Aorta (tissue), 5 donors: Measurements from ENCODE around the gene ZNF500. TPM values are rescaled to one million over a fixed set of nuclear protein-coding genes. Genes with fewer than 3 reads are reported as not detected.

Experiments
- ATAC-seq: fragments of 200-7000 bp; cut with Tn5 transposase; one replicate; pipeline ENCODE4 v1.9.1; 2022; ENCODE audit warnings: moderate library complexity; ENCODE audit not compliant: low FRiP score
- DNase-seq, 2 donors: peaks; one replicate each; pipeline ENCODE4 v3.0.0-alpha.2; 2020
- H3K27ac ChIP-seq, 2 donors: one replicate each; pipeline ENCODE4 v1.5.1; 2013; ENCODE audit warnings: low read length in 2 of 2, mild to moderate bottlenecking in 2 of 2, moderate library complexity in 2 of 2, control low read depth in 1 of 2, inconsistent platforms in 1 of 2, low read depth in 1 of 2
- H3K27me3 ChIP-seq, 2 donors: one replicate each; pipeline ENCODE4 v1.6.1; 2013; ENCODE audit warnings: control low read depth in 1 of 2, low read length in 1 of 2, mild to moderate bottlenecking in 1 of 2, moderate library complexity in 1 of 2; ENCODE audit not compliant: insufficient read depth in 2 of 2, control insufficient read depth in 1 of 2
- H3K36me3 ChIP-seq, 2 donors: one replicate each; pipeline ENCODE4 v1.6.1; 2013; ENCODE audit warnings: control low read depth in 1 of 2, low read length in 1 of 2, mild to moderate bottlenecking in 1 of 2; ENCODE audit not compliant: insufficient read depth in 2 of 2, control insufficient read depth in 1 of 2
- H3K4me1 ChIP-seq, 2 donors: one replicate each; pipeline ENCODE4 v1.6.1; 2013; ENCODE audit warnings: low read length in 2 of 2, control low read depth in 1 of 2, mild to moderate bottlenecking in 1 of 2, moderate library complexity in 1 of 2; ENCODE audit not compliant: insufficient read depth in 2 of 2, control insufficient read depth in 1 of 2
- H3K4me3 ChIP-seq, 2 donors: one replicate each; pipeline ENCODE4 v1.5.1; 2013; ENCODE audit warnings: low read length in 2 of 2, control low read depth in 1 of 2, mild to moderate bottlenecking in 1 of 2
- H3K9me3 ChIP-seq: one replicate; pipeline ENCODE4 v1.6.1; 2013; ENCODE audit warnings: mild to moderate bottlenecking, low read length; ENCODE audit not compliant: control insufficient read depth
- WGBS, 2 donors: extraction: QIAGEN DNeasy Blood & Tissue Kit; methylation state at CpG; one replicate each; pipeline ENCODE4 v1.1.7; 2013; 5-methylcytosine and 5-hydroxymethylcytosine counted together
- intact Hi-C, 2 donors: fragments of 100-400 bp; cut with DNase I; formaldehyde crosslinking; loops; one replicate each; pipeline versions ENCODE4 v1.14.2 to v1.15.0; 2022
- polyA plus RNA-seq, 2 donors: library from polyadenylated mRNA; stranded (reverse); fragments of 200-250 nt; gene quantifications; one replicate each; pipeline ENCODE4 v1.2.3, GENCODE V29; 2013
- total RNA-seq, 2 donors: library from RNA; stranded (reverse); fragmentation: NEBNext Ultra II Directional; extraction: Animal tissue kit (Norgen Biotek cat#: 25700); gene quantifications; one replicate each; pipeline ENCODE4 v1.2.1, GENCODE V29; 2021
- donor health status: healthy with polysubstance abuse.
- donor health status: Bipolar disorder and iron deficiency.
- donor health status: DM: no; HTN: no; CAD: no.
- donor health status: DM: no; HTN: no; CAD: no.
- donor health status: DM: yes; HTN: yes; CAD: no.

Gene ZNF500
- total and polyA plus RNA-seq, 4 donors, result 1.9 to 17.0 (median 13.0) TPM

- DNase-seq, result no peak
- WGBS, 2 donors, result 80 to 82% methylated on average over 4 of the region's 4 CpGs
- no peaks in the 10 kb centered on the region for H3K36me3 ChIP-seq
- H3K27ac ChIP-seq, result no peak overlapping the region
- H3K9me3 ChIP-seq, result no peaks in the 10 kb centered on the region
- H3K4me1 ChIP-seq, result no peaks in the 10 kb centered on the region
- intact Hi-C loops, result no loop called here
- ATAC-seq, result no peak
- H3K27me3 ChIP-seq, result no peaks in the 10 kb centered on the region
- no peak overlapping the region for H3K4me3 ChIP-seq
Observed at GRCh38 chr16:4780235-4780634, 13.3 kb upstream of the ZNF500 start.

- Histone ChIP-seq H3K27ac (no peak overlapping the region), H3K9me3 (no peaks in the 10 kb centered on the region), H3K36me3 (no peaks in the 10 kb centered on the region), H3K27me3 (no peaks in the 10 kb centered on the region), H3K4me1 (no peaks in the 10 kb centered on the region), H3K4me3 (no peak overlapping the region)
- 87 to 89% methylated on average over 5 of the region's 5 CpGs for WGBS, 2 donors
- DNase-seq (no peak), ATAC-seq (no peak)
- intact Hi-C loops, result no loop called here
Observed at GRCh38 chr16:4778050-4778392, 11.1 kb upstream of the ZNF500 start.

- intact Hi-C loops, result no loop called here
- no peaks in the 10 kb centered on the region for H3K9me3 ChIP-seq
- no peak for ATAC-seq
- H3K36me3 ChIP-seq, result no peaks in the 10 kb centered on the region
- WGBS, 2 donors, result 83 to 86% methylated on average over 17 of the region's 17 CpGs
- H3K27ac ChIP-seq, result no peak overlapping the region
- no peak for DNase-seq
- no peaks in the 10 kb centered on the region for H3K4me1 ChIP-seq
- no peak overlapping the region for H3K4me3 ChIP-seq
- H3K27me3 ChIP-seq, result no peaks in the 10 kb centered on the region
Observed at GRCh38 chr16:4777339-4778049, 10.5 kb upstream of the ZNF500 start.

GRCh38 chr16:4776141-4776705 lies 9.3 kb upstream of the ZNF500 start:
- H3K4me1 ChIP-seq, result no peaks in the 10 kb centered on the region
- intact Hi-C loops, result no loop called here
- H3K4me3 ChIP-seq, result no peak overlapping the region
- ATAC-seq (no peak), DNase-seq (no peak)
- no peaks in the 10 kb centered on the region for H3K27me3 ChIP-seq
- H3K9me3 ChIP-seq, result no peaks in the 10 kb centered on the region
- no peaks in the 10 kb centered on the region for H3K36me3 ChIP-seq
- 86 to 90% methylated on average over 2 of the region's 2 CpGs for WGBS, 2 donors
- no peak overlapping the region for H3K27ac ChIP-seq

- WGBS, 2 donors, result 80 to 85% methylated on average over 8 to 13 of the region's 13 CpGs
- intact Hi-C loops, result no loop called here
- no peak for DNase-seq
- Histone ChIP-seq H3K27ac (no peak overlapping the region), H3K9me3 (no peaks in the 10 kb centered on the region), H3K27me3 (no peaks in the 10 kb centered on the region), H3K4me3 (no peak overlapping the region), H3K36me3 (no peaks in the 10 kb centered on the region), H3K4me1 (no peaks in the 10 kb centered on the region)
- no peak for ATAC-seq
Observed at GRCh38 chr16:4775005-4775404, 8.0 kb upstream of the ZNF500 start.

- DNase-seq (no peak), ATAC-seq (no peak)
- intact Hi-C loops, result no loop called here
- WGBS, 2 donors, result 86 to 88% methylated on average over 5 of the region's 5 CpGs
- Histone ChIP-seq H3K9me3 (no peaks in the 10 kb centered on the region), H3K27me3 (no peaks in the 10 kb centered on the region), H3K4me1 (no peaks in the 10 kb centered on the region), H3K4me3 (no peak overlapping the region), H3K36me3 (no peaks in the 10 kb centered on the region), H3K27ac (no peak overlapping the region)
Observed at GRCh38 chr16:4772351-4772750, 5.4 kb upstream of the ZNF500 start.

- WGBS, 2 donors, result 57 to 68% methylated on average over 3 of the region's 3 CpGs
- no peak overlapping the region for H3K4me3 ChIP-seq
- H3K27ac ChIP-seq, result no peak overlapping the region
- H3K27me3 ChIP-seq, result no peaks in the 10 kb centered on the region
- H3K4me1 ChIP-seq, result no peaks in the 10 kb centered on the region
- H3K9me3 ChIP-seq, result no peaks in the 10 kb centered on the region
- intact Hi-C loops, result no loop called here
- DNase-seq (no peak), ATAC-seq (no peak)
- no peaks in the 10 kb centered on the region for H3K36me3 ChIP-seq
Observed at GRCh38 chr16:4771646-4772045, 4.7 kb upstream of the ZNF500 start.

- 63 to 65% methylated on average over 7 of the region's 7 CpGs for whole genome bisulfite sequencing, 2 donors
- no peak overlapping the region for H3K4me3 ChIP-seq
- no peak overlapping the region for H3K27ac ChIP-seq
- H3K9me3 ChIP-seq, result no peaks in the 10 kb centered on the region
- H3K4me1 ChIP-seq, result no peaks in the 10 kb centered on the region
- H3K27me3 ChIP-seq, result no peaks in the 10 kb centered on the region
- H3K36me3 ChIP-seq, result no peaks in the 10 kb centered on the region
- no peak for ATAC-seq
- no peak for DNase-seq
- intact Hi-C loops, result loop anchor here in 1 of 2 donors (2.0 kb wide), 2 partner anchors 34 to 188 kb away; partner anchors contain the start of gene ROGDI
Observed at GRCh38 chr16:4769306-4769638, 2.3 kb upstream of the ZNF500 start.

- no peaks in the 10 kb centered on the region for H3K27me3 ChIP-seq
- H3K9me3 ChIP-seq, result no peaks in the 10 kb centered on the region
- H3K4me1 ChIP-seq, result no peaks in the 10 kb centered on the region
- ATAC-seq, result peak; percentile 96
- intact Hi-C loops, result loop anchor here in 1 of 2 donors (2.0 kb wide), 2 partner anchors 34 to 188 kb away; partner anchors contain the start of gene ROGDI
- H3K4me3 ChIP-seq, result peak overlapping the region; percentile 56 to 73
- peak; percentile 98 for DNase-seq
- no peaks in the 10 kb centered on the region for H3K36me3 ChIP-seq
- WGBS, 2 donors, result 3 to 4% methylated on average over 48 of the region's 48 CpGs
- peak overlapping the region in 1 of 2 donors; percentile 68 for H3K27ac ChIP-seq
Observed at GRCh38 chr16:4768549-4769305, 1.8 kb upstream of the ZNF500 start.
